ENCODE data around the gene SIMC1. TPM values are rescaled to one million over a fixed set of nuclear protein-coding genes. Genes with fewer than 3 reads are reported as not detected.
"Not testable (repeated sequence)": the region's sequence is repeated elsewhere in the genome, so short reads cannot be mapped to it uniquely, and the experiment has no call there.

SIMC1 gene
- polyA plus RNA-seq, 1 donor = 20.5 TPM

DNA sequence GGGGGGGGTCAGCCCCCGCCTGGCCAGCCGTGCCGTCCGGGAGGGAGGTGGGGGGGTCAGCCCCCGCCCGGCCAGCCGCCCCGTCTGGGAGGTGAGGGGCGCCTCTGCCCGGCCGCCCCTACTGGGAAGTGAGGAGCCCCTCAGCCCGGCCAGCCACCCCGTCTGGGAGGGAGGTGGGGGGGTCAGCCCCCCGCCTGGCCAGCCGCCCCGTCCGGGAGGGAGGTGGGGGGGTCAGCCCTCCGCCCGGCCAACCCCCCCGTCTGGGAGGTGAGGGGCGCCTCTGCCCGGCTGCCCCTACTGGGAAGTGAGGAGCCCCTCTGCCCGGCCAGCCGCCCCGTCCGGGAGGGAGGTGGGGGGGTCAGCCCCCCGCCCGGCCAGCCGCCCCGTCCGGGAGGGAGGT lies 67.1 kb downstream of the SIMC1 start:
- DNase-seq = not testable (repeated sequence)

DNA sequence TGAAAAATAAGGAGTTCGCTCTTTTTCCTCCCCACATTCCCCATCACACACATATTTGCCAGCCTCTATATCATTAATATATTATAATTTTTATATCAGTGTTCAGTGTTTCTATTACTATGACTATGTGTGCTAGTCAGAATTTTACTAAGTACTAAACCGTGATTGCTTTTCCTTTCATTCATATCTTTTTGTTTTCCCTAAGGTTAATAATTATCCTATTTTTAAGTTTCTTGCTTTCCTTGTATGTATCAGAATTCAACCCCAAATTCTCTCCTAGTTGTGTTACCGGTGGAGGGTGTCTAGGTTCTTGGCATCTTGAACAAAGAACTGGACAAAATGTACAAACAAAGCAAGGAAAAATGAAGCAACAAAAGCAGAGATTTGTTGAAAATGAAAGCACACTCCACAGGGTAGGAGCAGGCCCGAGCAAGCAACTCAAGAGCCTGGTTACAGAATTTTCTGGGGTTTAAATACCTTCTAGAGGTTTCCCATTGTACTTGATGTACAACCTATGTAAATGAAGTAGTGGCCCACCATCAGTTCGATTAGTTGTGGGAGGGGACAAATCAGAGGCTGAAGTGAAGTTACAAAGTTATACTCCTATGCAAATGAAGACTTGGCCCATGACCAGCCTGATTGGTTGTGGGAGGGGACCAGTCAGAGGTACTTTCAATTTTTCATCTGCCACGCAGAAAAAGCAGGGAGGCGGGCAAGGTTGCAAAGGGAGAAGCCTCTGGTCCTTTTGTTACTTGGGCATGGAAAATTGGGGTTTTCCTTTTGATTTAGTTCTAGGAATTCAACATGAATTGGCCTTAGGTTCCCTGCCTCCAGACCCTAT lies 79.5 kb downstream of the SIMC1 start:
- no peak for DNase-seq

DNA sequence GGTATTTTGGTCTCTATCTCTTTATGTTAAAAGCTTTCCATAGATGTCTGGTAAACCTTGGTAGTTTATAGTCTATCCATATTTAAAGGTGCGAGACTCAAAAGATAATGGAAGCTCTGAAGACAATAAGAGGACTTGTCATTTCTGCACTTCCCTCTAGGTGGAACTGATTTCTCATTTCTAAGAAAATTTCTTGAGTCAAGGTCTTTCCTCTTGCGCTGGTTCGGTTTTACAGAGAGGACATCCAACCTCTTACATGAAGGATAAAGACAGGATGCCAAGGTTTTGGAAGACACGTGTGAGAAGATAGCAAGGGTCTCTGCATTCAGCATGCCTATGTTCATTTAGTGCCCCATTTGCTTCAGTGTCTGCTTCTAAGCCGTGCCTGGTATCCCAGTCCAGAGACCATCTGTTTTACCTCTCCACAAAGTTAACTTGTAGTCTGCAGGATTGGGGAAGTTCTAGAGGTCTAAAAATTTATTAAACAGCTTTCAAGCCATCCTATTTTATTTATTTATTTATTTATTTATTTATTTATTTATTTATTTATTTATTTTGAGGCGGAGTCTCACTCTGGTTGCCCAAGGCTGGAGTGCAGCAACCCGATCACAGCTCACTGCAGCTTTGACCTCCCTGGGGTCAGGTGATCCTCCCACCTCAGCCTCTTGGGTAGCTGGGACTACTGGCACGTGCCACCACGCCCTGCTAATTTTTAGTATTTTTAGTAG lies 81.8 kb downstream of the SIMC1 start:
- DNase-seq = no peak

DNA sequence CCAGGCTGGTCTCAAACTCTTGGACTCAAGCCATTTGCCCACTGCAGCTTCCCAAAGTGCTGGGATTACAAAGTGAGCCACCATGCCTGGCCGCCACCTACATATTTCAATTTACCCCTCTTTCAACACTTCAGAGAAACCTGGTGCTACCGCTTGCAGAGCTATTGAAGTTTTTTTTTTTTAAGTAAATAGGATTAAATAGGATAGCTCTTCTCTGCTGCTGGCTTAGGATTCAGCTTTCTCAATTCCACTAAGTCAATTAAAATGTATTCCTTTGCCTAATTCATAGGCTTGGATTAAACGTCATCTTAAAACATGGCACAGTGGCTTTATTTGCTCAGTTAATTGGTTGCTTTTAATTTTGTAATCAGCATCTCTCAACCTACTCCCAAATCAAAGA lies 82.4 kb downstream of the SIMC1 start:
- DNase-seq = no peak

DNA sequence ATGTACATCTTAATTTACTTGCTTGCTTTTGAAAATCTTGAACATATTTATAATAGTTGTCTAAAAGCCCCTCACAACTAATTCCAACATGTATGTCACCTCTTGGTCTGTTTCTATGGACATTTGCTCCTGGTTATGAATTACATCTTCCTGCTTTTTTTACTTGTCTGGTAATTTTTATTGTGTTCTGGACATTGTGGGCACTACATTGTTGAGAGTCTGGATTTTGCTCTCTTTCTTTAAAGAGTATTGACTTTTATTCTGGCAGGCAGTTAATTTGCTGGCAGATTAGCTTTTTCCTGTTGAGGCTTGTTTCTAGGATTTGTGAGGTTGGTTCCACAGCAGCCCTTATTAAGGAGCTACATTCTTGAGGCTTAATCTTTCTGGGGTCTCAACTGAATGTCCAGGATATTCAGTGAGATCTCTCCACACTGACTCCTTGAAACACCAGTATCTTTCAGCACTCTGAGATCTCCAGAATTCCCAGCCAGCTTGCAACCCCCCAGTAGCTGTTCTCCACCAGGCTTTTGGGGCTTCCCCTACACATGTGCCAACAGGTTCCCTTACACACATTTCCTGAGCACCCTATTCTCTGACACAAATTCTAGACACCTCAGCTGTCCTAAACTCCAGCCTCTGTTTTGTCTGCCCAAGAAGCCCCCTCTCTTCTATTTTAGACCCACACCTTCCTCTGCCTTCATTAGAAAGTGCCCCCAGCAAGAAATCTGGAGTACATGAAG lies 96.0 kb downstream of the SIMC1 start:
- no peak for DNase-seq

DNA sequence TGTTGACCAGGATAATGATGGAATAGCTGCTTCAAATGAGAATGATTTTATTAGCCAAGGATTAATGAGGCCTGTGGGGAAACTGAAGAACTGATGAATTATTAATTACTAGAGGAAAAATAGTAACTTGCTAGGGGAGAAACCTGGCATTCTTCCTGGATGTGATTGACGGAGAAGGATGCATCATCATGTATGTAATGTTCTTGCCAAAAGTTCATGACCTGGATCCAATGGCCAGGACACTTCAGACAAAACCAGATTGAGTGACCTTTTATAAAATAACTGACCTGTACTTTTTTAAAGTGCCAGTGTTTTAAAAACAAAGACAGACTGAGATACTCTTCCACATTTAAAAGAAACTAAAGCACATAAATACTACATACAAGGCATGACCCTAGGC lies 99.7 kb downstream of the SIMC1 start:
- no peak for DNase-seq

DNA sequence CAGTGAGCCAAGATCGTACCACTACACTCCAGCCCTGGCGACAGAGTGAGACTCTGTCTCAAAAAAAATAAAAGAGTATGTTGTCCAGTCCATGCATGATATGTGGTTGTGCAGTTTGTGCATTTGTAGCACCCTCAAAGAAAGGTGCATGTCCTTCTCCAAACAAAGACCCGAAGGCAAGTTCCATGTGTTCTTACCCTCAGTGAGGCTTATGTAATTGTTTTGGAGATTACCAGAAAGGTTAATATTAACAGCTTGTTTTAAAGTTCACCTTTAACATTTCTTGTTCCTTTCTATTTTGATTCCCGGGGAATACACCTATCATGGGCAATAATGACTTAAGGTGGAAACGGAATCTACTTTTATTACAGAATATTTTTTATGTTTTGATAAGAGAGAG lies 101.1 kb downstream of the SIMC1 start:
- no peak for DNase-seq

DNA sequence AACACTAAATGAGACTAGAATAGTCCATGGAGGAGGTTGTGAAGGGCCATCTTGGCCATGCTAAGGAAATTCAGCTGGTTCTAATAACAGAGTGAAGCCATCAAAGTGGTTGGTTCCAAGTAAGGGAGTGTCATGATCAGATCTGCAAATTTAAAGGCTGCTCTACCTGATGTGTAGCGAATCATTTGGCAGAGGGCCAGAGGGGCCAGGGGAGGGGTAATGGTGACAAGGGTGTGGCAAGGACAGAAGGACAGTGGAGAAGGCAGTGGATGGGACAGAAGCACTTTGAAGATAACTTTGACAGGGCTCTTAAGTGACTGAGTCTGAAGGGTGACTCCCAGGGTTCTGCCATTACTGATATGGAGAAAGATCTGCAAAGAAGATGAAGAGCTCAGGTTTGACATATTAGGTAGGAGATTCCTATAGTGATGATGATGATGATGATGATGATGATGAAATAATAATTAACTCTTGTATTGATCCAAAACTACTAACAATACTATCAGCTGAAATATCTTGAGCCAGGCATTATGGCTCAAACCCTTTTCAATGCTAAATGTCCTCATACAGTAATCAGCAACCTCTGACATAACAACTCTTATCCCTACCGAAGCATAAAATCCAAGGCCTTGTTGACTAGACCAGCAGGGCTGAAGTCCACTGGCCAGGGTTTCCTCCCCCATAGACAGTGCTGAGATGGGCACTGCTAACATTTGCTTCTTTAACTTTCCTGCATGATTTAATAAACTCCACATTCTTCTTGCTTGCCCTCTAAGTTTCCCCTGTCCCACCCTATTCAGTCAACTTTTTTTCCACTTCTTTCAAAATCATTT lies 103.3 kb downstream of the SIMC1 start:
- DNase-seq = no peak

DNA sequence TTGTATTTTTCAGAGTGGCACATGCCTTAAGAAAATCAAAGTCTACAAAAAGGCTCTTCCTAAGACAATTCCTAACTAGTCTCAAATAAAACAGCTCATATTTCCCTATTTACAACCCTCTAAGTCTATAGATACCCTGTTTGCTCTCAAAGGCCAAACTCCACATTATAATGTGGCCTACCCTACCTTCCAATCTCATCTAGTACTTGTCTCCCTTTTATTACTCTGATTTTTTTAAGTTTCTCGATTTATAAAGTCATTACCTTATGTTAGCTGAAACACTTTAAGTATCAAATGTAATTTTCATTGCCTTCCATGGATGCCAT lies 103.9 kb downstream of the SIMC1 start:
- no peak for DNase-seq

DNA sequence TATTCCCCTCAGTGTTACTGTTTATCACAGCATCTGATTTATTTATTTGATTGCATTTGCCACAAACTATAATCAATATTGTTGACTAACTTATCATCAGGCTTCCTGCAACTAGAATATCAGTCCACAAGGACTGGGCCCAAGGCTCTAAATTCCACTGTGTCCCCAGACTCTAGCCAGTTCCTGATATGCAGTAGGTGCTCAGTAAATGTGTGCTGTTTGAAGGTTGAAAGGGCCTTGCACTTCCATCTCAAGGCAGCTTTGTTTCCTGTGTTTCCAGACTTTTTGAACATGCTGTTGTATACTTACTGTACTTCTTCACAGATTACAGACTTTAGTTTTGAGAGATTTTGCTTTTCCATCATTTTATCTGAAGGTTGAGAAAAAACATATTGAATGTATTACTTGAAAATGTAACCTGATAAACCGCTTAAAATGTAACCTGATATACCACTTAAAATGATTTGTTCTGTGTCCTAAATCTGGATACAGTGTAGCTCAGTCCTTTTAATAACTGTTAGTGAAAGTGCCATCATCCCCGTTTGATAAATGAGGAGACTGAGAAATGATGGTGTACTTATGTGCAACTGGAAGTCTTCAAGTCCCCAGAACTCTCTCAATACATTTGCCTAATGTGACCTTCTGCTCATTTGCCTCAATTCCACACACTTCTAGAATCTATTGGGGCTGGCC lies 104.7 kb downstream of the SIMC1 start:
- no peak for DNase-seq

DNA sequence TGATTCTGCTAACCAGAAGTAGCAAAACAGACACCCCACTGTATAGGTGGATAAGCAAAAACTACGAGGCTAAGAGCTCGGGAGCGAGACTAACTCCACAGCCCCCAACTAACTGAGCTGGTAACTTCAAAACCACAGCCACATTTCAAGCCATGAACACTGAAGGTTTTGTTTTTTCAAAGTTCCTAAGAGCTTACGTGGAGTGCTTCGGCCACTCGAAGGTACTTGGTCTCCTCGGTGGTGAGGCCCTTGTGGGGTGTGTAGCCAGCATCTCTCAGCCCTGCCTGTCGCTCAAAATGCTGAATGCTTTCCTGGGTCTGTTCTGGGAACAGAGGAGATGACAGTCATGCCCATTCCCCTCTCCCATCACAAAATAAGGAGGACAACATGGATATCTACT lies 112.2 kb downstream of the SIMC1 start:
- no peak for DNase-seq

DNA sequence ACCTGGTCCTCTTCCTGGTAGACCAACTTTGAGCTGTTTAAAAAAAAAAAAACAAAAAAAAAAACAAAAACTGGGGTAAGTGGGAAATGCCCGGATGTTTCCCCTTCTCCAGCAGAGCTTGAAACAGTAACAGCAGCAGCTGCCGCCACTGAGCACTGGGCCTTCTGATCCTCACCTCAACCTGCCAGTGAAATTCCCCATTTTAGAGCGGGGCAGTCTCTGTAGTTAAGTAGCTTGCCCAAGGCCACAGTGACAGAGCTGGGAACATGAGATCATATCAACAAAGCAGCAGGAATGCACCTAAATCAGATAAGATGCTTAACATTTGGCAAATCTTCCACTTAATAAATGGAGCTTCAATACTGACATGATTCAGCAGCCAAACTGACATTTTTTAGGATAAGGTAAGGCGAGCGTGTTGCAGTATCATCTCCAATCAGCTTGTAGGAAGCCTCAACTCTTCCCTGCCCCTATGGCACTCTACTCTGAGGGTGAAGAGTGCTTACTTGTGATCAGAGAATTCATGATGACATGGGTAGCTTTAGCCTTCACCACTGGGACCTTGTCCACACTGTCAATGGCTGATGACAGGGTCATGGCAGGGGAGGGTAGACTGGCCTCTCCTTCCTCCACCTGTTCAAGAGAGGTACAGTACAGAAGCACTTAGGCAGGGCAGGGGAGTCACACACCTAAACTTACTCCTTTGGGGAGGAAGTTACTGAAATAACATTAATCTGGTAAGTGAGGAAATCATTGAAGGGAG lies 114.1 kb downstream of the SIMC1 start:
- DNase-seq = no peak

DNA sequence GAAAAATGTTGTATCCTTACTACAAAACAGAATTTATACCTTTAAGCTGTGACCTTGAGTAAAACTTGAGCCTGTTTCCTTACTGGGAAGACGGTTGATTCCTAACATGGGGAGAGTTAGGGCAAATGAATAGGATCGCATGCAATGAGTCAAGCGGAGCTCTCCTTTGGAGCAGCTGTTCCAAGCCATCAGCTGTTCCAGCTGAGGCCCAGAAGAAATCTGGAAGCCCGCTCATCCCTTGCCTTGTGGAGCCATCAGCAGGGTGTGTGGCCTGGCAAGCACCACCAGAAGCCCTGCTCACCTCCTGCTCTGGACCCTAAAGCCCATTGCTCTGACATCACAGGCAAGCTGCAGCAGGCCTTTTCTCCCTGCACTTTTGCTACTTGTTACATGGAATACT lies 115.3 kb downstream of the SIMC1 start:
- no peak for DNase-seq

DNA sequence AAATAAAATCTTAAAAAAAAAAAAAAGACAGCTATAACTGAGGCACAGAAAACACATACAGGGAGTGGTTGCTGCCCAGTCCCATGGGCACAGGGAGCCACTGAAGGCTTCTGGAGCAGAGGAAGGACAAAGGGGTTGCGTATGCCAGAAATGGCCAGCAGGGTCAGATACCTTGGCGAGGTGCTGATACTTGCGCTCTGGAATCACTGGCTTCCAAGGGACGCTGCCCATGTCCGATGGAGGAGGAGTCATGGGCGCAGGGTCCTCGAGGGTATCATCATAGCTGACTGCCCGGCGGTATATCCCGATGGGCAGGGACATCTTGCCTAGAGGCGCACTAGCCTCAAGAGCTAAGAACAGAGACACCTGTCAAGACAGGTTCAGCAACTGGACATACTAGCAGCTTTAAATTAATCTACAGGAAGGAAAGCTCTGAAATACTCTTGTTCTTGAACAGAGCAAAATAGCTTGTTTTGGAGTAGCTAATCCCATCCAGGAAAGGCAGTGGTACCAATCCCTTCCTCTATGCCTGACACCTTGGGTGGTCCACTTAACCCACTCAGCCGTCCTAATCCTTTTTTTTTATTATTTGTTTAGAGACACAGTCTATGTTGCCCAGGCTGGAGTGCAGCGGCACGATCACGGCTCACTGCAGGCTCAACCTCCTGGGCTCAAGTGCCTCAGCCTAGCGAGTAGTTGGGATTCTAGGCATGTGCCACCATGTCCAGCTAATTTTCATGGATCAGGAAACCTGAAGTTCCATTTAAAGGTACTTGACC lies 117.4 kb downstream of the SIMC1 start:
- DNase-seq = no peak

DNA sequence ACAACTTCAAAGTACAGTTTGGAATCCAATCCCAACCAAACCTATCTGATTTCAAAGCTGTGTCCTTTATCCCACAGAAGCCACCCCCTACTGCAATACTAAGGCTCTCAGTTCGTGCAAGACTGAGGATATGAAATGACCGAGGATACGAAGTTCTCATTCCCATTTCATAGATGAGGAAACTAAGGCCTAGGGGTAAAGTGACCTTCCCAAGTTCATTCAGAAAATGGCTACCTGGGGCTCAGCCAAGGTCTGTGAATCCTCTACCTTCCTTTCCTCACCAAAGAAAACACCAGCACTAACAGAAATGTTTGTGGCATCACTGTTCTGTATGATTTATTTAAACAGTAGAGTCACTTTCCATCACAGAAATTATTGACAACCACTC lies 117.9 kb downstream of the SIMC1 start:
- DNase-seq = no peak

DNA sequence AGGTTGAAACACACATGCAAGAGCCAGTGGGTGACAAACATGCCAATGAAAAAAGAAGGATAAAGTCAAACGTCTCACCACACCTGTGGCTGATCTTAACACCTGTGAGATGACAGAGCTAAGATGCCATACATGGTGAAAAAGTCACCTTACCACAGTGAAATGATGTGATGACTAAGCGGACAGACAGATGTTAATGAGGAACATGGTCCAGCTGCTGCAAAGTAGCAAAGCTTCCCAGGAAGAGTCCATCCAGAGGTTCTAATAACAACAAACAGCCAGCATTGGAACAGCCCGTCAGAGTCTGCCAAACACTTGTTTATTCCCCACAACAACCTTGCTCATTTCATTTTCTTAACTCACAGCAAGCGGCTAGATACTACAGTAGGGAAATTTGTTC lies 121.4 kb downstream of the SIMC1 start:
- DNase-seq = no peak

DNA sequence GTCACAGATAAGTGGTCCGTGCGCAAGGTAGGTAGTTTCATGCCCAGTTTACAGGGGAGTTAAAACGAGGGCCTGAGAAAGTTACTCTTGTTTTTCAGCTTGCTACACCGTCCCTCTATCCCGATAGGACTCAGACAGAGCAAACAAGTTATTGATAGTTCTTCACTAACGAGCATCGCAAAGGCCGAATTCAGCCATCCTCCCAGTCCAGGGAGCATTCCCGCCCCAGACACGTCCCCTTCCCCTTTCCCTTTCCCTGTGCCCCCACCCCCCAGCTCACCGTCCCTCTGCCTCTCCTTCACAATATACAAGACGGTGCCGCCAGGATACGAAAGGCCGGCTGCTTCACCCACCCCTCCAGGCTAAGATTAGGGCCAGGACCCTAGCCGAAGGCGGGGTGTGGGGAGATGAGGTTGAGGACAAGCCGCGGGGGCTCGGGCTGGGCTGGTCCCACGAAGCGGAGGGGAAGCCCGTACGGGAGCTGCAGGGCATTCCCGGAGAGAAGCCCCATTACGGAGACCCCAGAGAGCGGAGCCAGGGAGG lies 122.7 kb downstream of the SIMC1 start:
- DNase-seq = peak; percentile 29

DNA sequence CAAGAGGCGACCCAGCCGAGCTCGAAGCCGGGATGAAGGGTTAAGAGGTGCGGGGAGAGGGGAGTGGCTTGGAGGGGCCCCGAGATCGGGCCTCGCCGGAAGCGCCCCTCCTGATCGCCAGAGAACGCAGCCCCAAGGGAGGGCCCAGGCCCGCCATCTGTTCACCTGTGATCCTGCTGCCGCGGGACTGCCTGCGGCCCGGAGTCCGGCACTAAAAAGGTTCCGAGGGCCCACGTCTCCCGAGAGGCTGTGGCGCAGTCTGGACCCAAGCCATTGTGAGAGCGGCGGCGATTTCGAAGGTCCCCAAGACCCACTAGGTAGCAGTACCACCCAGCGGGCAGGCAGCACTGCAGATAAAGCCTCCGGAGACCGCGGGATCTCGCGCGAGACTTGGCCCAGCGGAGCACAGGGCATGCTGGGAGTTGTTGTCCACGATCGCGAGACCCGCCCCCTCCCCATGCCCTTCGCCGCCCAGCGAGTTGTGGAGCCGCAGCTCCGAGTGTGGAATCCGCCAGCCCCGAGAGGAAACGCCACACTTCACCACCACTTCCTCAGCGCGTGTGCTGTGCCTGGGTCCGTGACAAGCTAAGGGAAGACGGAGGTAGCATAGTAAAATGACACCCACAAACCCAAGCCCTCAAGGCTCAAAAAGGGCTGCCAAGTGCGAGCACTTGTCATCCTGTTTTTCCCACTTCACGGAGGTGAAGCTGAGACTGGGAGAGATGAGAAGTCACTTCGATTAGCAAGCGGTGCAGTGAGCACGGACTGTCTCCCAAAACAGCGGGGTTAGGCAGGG lies 123.4 kb downstream of the SIMC1 start, which contains the start of gene KIAA1191:
KIAA1191 (minus strand) TSS at position 328 of the 796 bp plus-strand sequence. CDS start 2,256 bp downstream, outside the sequence.
- peak; percentile 92 for DNase-seq

DNA sequence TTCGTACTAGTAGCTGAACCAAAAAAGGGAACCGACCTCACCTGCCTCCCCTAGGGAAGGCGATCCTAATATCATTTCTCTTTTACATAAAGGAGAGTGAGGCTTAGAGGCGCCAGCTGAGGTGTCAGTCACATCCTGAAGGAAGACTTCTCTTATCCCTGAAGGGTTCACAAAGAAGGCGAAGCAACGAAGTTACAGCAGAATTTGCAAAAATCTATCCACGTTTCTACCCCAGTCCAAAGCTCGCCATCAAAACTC lies 123.9 kb downstream of the SIMC1 start:
- no peak for DNase-seq
